Measurements from ENCODE around the gene TSC2. TPM values are rescaled to one million over a fixed set of nuclear protein-coding genes. Genes with fewer than 3 reads are reported as not detected.
"Not testable (repeated sequence)": the region's sequence is repeated elsewhere in the genome, so short reads cannot be mapped to it uniquely, and the experiment has no call there.

The TSC2 gene
- total RNA-seq, 3 donors from 2014 or later (not counting 1 experiment from before 2014, with no cell fraction given) = 135 to 197 (median 161) TPM

- no peak overlapping the region for H3K27ac ChIP-seq (ENCODE audit: low read length)
- Mint-ChIP-seq H3K27ac (no peak overlapping the region), H3K9me3 (no peaks in the 10 kb centered on the region), H3K36me3 (no peaks in the 10 kb centered on the region), H3K27me3 (ENCODE audit: low read depth in 2 of 2) (no peaks in the 10 kb centered on the region), H3K4me1 (no peaks in the 10 kb centered on the region), H3K4me3 (no peak overlapping the region)
- no peak for ATAC-seq
- no peaks in the 10 kb centered on the region for H3K9me3 ChIP-seq (ENCODE audit: control insufficient read depth, insufficient read depth, low read length)
- no peak for DNase-seq
- H3K4me1 ChIP-seq (ENCODE audit: control insufficient read depth, insufficient read depth, low read length) = no peaks in the 10 kb centered on the region
- H3K36me3 ChIP-seq (ENCODE audit: control insufficient read depth, insufficient read depth, low read length) = peaks cover 9% of the 10 kb centered on the region
- no peak for TF ChIP-seq CTCF (IDR thresholded peaks at IDR 0.05)
- WGBS (ENCODE audit: insufficient coverage) = 96% methylated on average over 19 of the region's 19 CpGs
- intact Hi-C loops (cut with micrococcal nuclease) = no loop called here
- no peak overlapping the region for H3K4me3 ChIP-seq (ENCODE audit: low read length)
- H3K27me3 ChIP-seq (ENCODE audit: control insufficient read depth, insufficient read depth, low read length) = no peaks in the 10 kb centered on the region
Observed at GRCh38 chr16:2102471-2102870, 54.7 kb downstream of the TSC2 start.

DNA sequence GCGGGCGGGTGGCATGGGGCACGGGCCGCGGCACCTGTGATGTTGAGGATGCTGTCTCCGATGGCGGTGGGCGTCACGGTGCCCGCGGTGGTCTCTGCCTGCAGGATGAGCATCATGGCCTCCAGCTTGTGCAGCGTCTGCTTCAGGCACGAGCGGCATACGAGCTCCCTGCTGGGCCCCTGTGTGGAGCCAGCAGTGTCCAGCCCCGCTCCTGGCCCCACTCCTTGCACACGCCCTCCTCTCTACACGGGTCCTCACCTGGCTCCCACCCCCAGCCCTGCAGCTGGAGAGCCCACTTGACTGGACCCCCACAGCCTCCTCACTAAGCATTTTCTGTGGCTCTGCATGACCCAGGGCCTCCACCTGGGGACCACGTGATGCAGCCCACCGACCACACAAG lies 56.7 kb downstream of the TSC2 start:
- H3K36me3 Mint-ChIP-seq; ATAC-seq; H3K9me3 ChIP-seq (ENCODE audit: control insufficient read depth, insufficient read depth, low read length); H3K9me3 Mint-ChIP-seq; H3K27me3 ChIP-seq (ENCODE audit: control insufficient read depth, insufficient read depth, low read length); H3K4me3 ChIP-seq (ENCODE audit: low read length); H3K4me3 Mint-ChIP-seq; DNase-seq; H3K27me3 Mint-ChIP-seq (ENCODE audit: low read depth in 2 of 2); H3K27ac Mint-ChIP-seq; H3K4me1 Mint-ChIP-seq; H3K27ac ChIP-seq (ENCODE audit: low read length); H3K36me3 ChIP-seq (ENCODE audit: control insufficient read depth, insufficient read depth, low read length); H3K4me1 ChIP-seq (ENCODE audit: control insufficient read depth, insufficient read depth, low read length); intact Hi-C loops (cut with micrococcal nuclease): not testable (repeated sequence)
- WGBS (ENCODE audit: insufficient coverage) = 99% methylated on average over 13 of the region's 20 CpGs

GRCh38 chr16:2105291-2105690 lies 57.5 kb downstream of the TSC2 start:
- H3K4me3 ChIP-seq (ENCODE audit: low read length); H3K4me1 Mint-ChIP-seq; H3K4me1 ChIP-seq (ENCODE audit: control insufficient read depth, insufficient read depth, low read length); ATAC-seq; H3K27ac ChIP-seq (ENCODE audit: low read length); H3K9me3 ChIP-seq (ENCODE audit: control insufficient read depth, insufficient read depth, low read length); H3K9me3 Mint-ChIP-seq; H3K27me3 ChIP-seq (ENCODE audit: control insufficient read depth, insufficient read depth, low read length); H3K36me3 ChIP-seq (ENCODE audit: control insufficient read depth, insufficient read depth, low read length); H3K36me3 Mint-ChIP-seq; intact Hi-C loops (cut with micrococcal nuclease); DNase-seq; H3K27me3 Mint-ChIP-seq (ENCODE audit: low read depth in 2 of 2); H3K4me3 Mint-ChIP-seq; H3K27ac Mint-ChIP-seq: not testable (repeated sequence)
- WGBS (ENCODE audit: insufficient coverage) = 98% methylated on average over 21 of the region's 21 CpGs

DNA sequence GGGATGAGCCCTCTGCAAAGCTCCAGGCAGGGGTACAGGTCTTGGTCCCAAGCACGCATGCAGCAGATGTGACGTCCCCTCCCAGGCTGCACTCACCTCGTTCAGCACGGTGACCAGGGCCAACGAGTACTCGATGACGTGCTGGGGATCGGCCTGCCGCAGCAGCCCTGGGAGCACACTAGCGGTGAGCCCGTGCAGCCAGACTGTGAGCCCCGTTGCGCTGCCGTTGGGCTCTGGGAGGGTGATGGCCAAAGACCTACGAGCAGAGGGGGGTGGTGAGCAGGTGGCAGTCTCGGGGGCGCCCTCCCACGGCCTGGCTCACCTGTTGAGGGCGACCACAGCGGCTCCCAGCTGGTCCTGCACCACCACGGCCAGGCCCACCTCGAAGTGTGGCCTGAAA lies 58.0 kb downstream of the TSC2 start:
- H3K4me3 Mint-ChIP-seq; ATAC-seq; H3K27ac ChIP-seq (ENCODE audit: low read length); DNase-seq; H3K27me3 Mint-ChIP-seq (ENCODE audit: low read depth in 2 of 2); H3K4me1 Mint-ChIP-seq; H3K4me3 ChIP-seq (ENCODE audit: low read length); H3K9me3 ChIP-seq (ENCODE audit: control insufficient read depth, insufficient read depth, low read length); H3K4me1 ChIP-seq (ENCODE audit: control insufficient read depth, insufficient read depth, low read length); H3K36me3 Mint-ChIP-seq; H3K9me3 Mint-ChIP-seq; H3K36me3 ChIP-seq (ENCODE audit: control insufficient read depth, insufficient read depth, low read length); intact Hi-C loops (cut with micrococcal nuclease); H3K27me3 ChIP-seq (ENCODE audit: control insufficient read depth, insufficient read depth, low read length); H3K27ac Mint-ChIP-seq: not testable (repeated sequence)
- WGBS (ENCODE audit: insufficient coverage) = 92% methylated on average over 17 of the region's 22 CpGs

DNA sequence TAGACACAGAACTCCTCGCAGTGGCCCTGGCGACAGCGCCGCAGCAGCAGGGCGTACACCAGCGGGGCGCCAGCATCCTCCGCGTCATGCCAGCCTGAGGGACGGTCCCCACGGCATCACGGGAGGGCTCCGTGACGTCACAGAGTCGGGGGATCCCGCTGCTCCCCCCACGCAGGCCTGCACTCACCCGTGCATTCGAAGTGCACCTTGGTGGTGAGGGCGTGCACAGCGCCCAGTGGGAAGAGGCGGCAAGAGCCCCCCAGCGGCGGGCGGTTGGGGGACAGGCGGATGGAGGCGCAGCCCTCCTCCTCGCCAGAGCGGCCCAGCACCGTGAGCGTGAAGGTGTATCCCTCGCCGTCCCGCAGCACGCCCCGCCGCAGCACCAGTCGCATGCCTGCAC lies 58.4 kb downstream of the TSC2 start:
- ATAC-seq; H3K27ac Mint-ChIP-seq; H3K27me3 ChIP-seq (ENCODE audit: control insufficient read depth, insufficient read depth, low read length); H3K9me3 ChIP-seq (ENCODE audit: control insufficient read depth, insufficient read depth, low read length); H3K27me3 Mint-ChIP-seq (ENCODE audit: low read depth in 2 of 2); DNase-seq; intact Hi-C loops (cut with micrococcal nuclease); H3K4me3 Mint-ChIP-seq; H3K4me3 ChIP-seq (ENCODE audit: low read length); H3K4me1 Mint-ChIP-seq; H3K4me1 ChIP-seq (ENCODE audit: control insufficient read depth, insufficient read depth, low read length); H3K9me3 Mint-ChIP-seq; H3K36me3 ChIP-seq (ENCODE audit: control insufficient read depth, insufficient read depth, low read length); H3K36me3 Mint-ChIP-seq; H3K27ac ChIP-seq (ENCODE audit: low read length): not testable (repeated sequence)
- 96% methylated on average over 37 of the region's 38 CpGs for WGBS (ENCODE audit: insufficient coverage)

- H3K9me3 Mint-ChIP-seq; intact Hi-C loops (cut with micrococcal nuclease); H3K4me1 ChIP-seq (ENCODE audit: control insufficient read depth, insufficient read depth, low read length); H3K4me1 Mint-ChIP-seq; H3K4me3 Mint-ChIP-seq; H3K36me3 Mint-ChIP-seq; H3K4me3 ChIP-seq (ENCODE audit: low read length); H3K27me3 ChIP-seq (ENCODE audit: control insufficient read depth, insufficient read depth, low read length); DNase-seq; ATAC-seq; H3K9me3 ChIP-seq (ENCODE audit: control insufficient read depth, insufficient read depth, low read length); H3K27ac Mint-ChIP-seq; H3K27me3 Mint-ChIP-seq (ENCODE audit: low read depth in 2 of 2); H3K27ac ChIP-seq (ENCODE audit: low read length); H3K36me3 ChIP-seq (ENCODE audit: control insufficient read depth, insufficient read depth, low read length): not testable (repeated sequence)
- 91% methylated on average over 17 of the region's 17 CpGs for WGBS (ENCODE audit: insufficient coverage)
Observed at GRCh38 chr16:2107121-2107790, 59.5 kb downstream of the TSC2 start.

DNA sequence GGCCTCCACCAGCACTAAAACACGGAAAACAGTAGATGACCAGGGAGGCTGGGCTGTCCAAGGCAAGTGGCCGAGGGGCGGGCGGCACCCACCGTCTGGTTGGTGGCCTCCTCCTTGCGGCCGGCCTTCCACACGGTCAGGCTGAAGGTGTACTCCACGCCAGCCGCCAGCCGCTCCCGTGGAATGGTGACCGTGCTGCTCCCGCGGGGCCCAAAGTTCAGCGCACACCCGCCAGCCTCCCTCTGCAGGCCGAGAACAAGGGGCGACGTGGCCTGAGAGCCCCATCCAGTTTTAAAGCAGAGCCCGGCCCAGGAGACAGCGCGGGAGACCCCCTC lies 60.0 kb downstream of the TSC2 start:
- H3K36me3 Mint-ChIP-seq; intact Hi-C loops (cut with micrococcal nuclease): not testable (repeated sequence)

More for the DNA sequence above, 60.0 kb downstream of the TSC2 start:
- not testable (repeated sequence) for H3K4me1 Mint-ChIP-seq; H3K27me3 Mint-ChIP-seq (ENCODE audit: low read depth in 2 of 2); H3K27me3 ChIP-seq (ENCODE audit: control insufficient read depth, insufficient read depth, low read length); H3K4me1 ChIP-seq (ENCODE audit: control insufficient read depth, insufficient read depth, low read length); H3K9me3 Mint-ChIP-seq; H3K4me3 Mint-ChIP-seq; H3K36me3 ChIP-seq (ENCODE audit: control insufficient read depth, insufficient read depth, low read length); H3K9me3 ChIP-seq (ENCODE audit: control insufficient read depth, insufficient read depth, low read length); H3K4me3 ChIP-seq (ENCODE audit: low read length); ATAC-seq; H3K27ac ChIP-seq (ENCODE audit: low read length); H3K27ac Mint-ChIP-seq; DNase-seq
- WGBS (ENCODE audit: insufficient coverage) = 96% methylated on average over 20 of the region's 23 CpGs
